Right atrium auricular region (tissue), 2 donors: ENCODE results near the gene KCND3. TPM values are rescaled to one million over a fixed set of nuclear protein-coding genes. Genes with fewer than 3 reads are reported as not detected.

Source experiments
- DNase-seq: peaks from one replicate; pipeline ENCODE4 v3.0.0-alpha.2; 2019; ENCODE audit warnings: low spot score
- H3K27ac ChIP-seq, 2 donors: fragments of 200-600 bp; sonication (generic); 1 replicate in 1 of 2; 2 replicates in 1 of 2; pipeline ENCODE4 v1.5.1; 2016 to 2019
- H3K27me3 ChIP-seq, 2 donors: fragments of 200-600 bp; sonication (generic); one replicate each; pipeline versions ENCODE4 v1.5.1 to v1.6.0; 2017 to 2019
- H3K36me3 ChIP-seq: fragments of 200-600 bp; sonication (generic); one replicate; pipeline ENCODE4 v1.5.1; 2016
- H3K4me1 ChIP-seq, 2 donors: fragments of 200-600 bp; sonication (generic); one replicate each; pipeline versions ENCODE4 v1.5.1 to v1.6.0; 2017 to 2019
- H3K4me3 ChIP-seq, 2 donors: fragments of 200-600 bp; sonication (generic); 1 replicate in 1 of 2; 2 replicates in 1 of 2; pipeline ENCODE4 v1.5.1; 2017 to 2019; ENCODE audit warnings: mild to moderate bottlenecking in 1 of 2, moderate library complexity in 1 of 2
- H3K9me3 ChIP-seq, 2 donors: fragments of 200-600 bp; sonication (generic); one replicate each; pipeline ENCODE4 v1.5.1; 2019
- CTCF ChIP-seq, 2 donors: fragments of 200-600 bp; sonication (generic); IDR thresholded peaks; one replicate each; pipeline ENCODE4 v1.5.1; 2019; ENCODE audit warnings: antibody characterized with exemption in 2 of 2
- total RNA-seq, 2 donors: library from RNA; depleted of rRNA; stranded (reverse); fragments of >200 nt; gene quantifications; one replicate each; pipeline ENCODE4 v1.1.0, GENCODE V29; 2016

KCND3 gene
- total RNA-seq, 2 donors from 2014 or later: 19.6 to 24.9 TPM

GRCh38 chr1:111795401-111795800 is 194.1 kb downstream of the KCND3 start:
- Histone ChIP-seq H3K4me1 (no peaks in the 10 kb centered on the region), H3K4me3 (no peak overlapping the region), H3K27ac (no peak overlapping the region), H3K9me3 (no peaks in the 10 kb centered on the region), H3K36me3 (no peaks in the 10 kb centered on the region), H3K27me3 (no peaks in the 10 kb centered on the region)
- no peak for TF ChIP-seq CTCF (IDR thresholded peaks at IDR 0.05)
- no peak for DNase-seq

GRCh38 chr1:111793923-111794322 is 195.5 kb downstream of the KCND3 start:
- TF ChIP-seq CTCF (IDR thresholded peaks at IDR 0.05): no peak
- DNase-seq: no peak
- no peaks in the 10 kb centered on the region for H3K36me3 ChIP-seq
- no peaks in the 10 kb centered on the region for H3K27me3 ChIP-seq
- peaks cover 0 to 6% of the 10 kb centered on the region in 2 donors for H3K4me1 ChIP-seq
- H3K9me3 ChIP-seq: no peaks in the 10 kb centered on the region
- H3K27ac ChIP-seq: no peak overlapping the region
- no peak overlapping the region for H3K4me3 ChIP-seq

- Histone ChIP-seq H3K36me3 (no peaks in the 10 kb centered on the region), H3K27me3 (no peaks in the 10 kb centered on the region), H3K4me1 (peaks cover 0 to 6% of the 10 kb centered on the region in 2 donors), H3K4me3 (no peak overlapping the region), H3K27ac (no peak overlapping the region), H3K9me3 (no peaks in the 10 kb centered on the region)
- no peak for TF ChIP-seq CTCF (IDR thresholded peaks at IDR 0.05)
- DNase-seq: no peak
Observed at GRCh38 chr1:111792249-111792648, 197.2 kb downstream of the KCND3 start.

- H3K27me3 ChIP-seq: no peaks in the 10 kb centered on the region
Observed at GRCh38 chr1:111791776-111792175, 197.7 kb downstream of the KCND3 start.

GRCh38 chr1:111789666-111790316 is 199.7 kb downstream of the KCND3 start:
- Histone ChIP-seq H3K4me3 (no peak overlapping the region), H3K27ac (no peak overlapping the region), H3K4me1 (peaks cover 0 to 6% of the 10 kb centered on the region in 2 donors), H3K27me3 (no peaks in the 10 kb centered on the region), H3K9me3 (no peaks in the 10 kb centered on the region), H3K36me3 (no peaks in the 10 kb centered on the region)
- no peak for DNase-seq
- TF ChIP-seq CTCF (IDR thresholded peaks at IDR 0.05): peak in 1 of 2 donors; percentile 38

More at GRCh38 chr1:111791776-111792175, 197.7 kb downstream of the KCND3 start:
- no peak for DNase-seq
- TF ChIP-seq CTCF (IDR thresholded peaks at IDR 0.05): no peak
- Histone ChIP-seq H3K9me3 (no peaks in the 10 kb centered on the region), H3K36me3 (no peaks in the 10 kb centered on the region), H3K4me3 (no peak overlapping the region), H3K27ac (no peak overlapping the region), H3K4me1 (peaks cover 0 to 6% of the 10 kb centered on the region in 2 donors)

- Histone ChIP-seq H3K9me3 (no peaks in the 10 kb centered on the region), H3K27ac (no peak overlapping the region), H3K27me3 (no peaks in the 10 kb centered on the region), H3K4me1 (peaks cover 0 to 6% of the 10 kb centered on the region in 2 donors), H3K4me3 (no peak overlapping the region), H3K36me3 (no peaks in the 10 kb centered on the region)
- no peak for TF ChIP-seq CTCF (IDR thresholded peaks at IDR 0.05)
- no peak for DNase-seq
Observed at GRCh38 chr1:111789142-111789541, 200.3 kb downstream of the KCND3 start.
